ENCODE results near the gene PHF2.

Gene PHF2

GRCh38 chr9:93677048-93677571, 100.7 kb downstream of the PHF2 start:
- no peak overlapping the region for H3K27ac ChIP-seq
- no peaks in the 10 kb centered on the region for H3K27me3 ChIP-seq (ENCODE audit: insufficient read depth, low read depth, severe bottlenecking)
- peaks cover 36% of the 10 kb centered on the region for H3K36me3 ChIP-seq
- no peak overlapping the region for H3K4me3 ChIP-seq (ENCODE audit: low read depth, low read length)
- H3K9me3 ChIP-seq (ENCODE audit: severe bottlenecking), result no peaks in the 10 kb centered on the region
- TF ChIP-seq, protein P1, sequence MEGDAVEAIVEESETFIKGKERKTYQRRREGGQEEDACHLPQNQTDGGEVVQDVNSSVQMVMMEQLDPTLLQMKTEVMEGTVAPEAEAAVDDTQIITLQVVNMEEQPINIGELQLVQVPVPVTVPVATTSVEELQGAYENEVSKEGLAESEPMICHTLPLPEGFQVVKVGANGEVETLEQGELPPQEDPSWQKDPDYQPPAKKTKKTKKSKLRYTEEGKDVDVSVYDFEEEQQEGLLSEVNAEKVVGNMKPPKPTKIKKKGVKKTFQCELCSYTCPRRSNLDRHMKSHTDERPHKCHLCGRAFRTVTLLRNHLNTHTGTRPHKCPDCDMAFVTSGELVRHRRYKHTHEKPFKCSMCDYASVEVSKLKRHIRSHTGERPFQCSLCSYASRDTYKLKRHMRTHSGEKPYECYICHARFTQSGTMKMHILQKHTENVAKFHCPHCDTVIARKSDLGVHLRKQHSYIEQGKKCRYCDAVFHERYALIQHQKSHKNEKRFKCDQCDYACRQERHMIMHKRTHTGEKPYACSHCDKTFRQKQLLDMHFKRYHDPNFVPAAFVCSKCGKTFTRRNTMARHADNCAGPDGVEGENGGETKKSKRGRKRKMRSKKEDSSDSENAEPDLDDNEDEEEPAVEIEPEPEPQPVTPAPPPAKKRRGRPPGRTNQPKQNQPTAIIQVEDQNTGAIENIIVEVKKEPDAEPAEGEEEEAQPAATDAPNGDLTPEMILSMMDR (IDR thresholded peaks at IDR 0.05; ENCODE audit: low read depth, low read length), result no peak
- peak; percentile 6 for DNase-seq

DNA sequence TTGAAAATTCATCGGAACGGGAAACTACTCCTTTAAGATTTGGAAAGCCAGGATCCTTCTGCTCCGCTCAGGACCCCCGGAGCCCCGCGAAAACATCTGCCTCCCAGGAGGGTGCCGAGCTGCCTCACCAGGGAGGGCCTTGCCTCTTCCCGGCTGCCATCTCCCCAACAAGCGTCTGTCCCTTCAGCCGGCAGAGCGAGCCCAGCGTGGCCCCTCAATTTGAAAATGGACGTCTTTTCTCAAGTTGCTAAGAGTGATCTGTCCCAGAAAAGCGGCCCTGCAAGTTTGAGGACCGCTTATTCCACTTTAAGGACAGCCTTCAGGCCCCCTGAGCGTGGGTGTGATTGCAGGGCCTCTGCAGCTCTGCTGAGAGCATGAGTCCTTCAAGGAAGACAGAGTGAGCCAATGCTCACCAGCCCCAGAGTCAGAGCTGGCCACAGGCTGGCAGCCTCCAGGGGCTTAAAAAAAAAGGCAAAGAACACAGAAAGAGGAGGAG, 101.3 kb downstream of the PHF2 start:
- Histone ChIP-seq H3K9me3 (ENCODE audit: severe bottlenecking) (no peaks in the 10 kb centered on the region), H3K27me3 (ENCODE audit: insufficient read depth, low read depth, severe bottlenecking) (no peaks in the 10 kb centered on the region), H3K27ac (no peak overlapping the region), H3K36me3 (peaks cover 36% of the 10 kb centered on the region), H3K4me3 (ENCODE audit: low read depth, low read length) (no peak overlapping the region)
- TF ChIP-seq, protein P1 (IDR thresholded peaks at IDR 0.05; ENCODE audit: low read depth, low read length), result no peak
- DNase-seq, result peak; percentile 4

GRCh38 chr9:93678199-93679019, 102.0 kb downstream of the PHF2 start:
- Histone ChIP-seq H3K9me3 (ENCODE audit: severe bottlenecking) (no peaks in the 10 kb centered on the region), H3K36me3 (peaks cover 36% of the 10 kb centered on the region), H3K27ac (no peak overlapping the region), H3K27me3 (ENCODE audit: insufficient read depth, low read depth, severe bottlenecking) (no peaks in the 10 kb centered on the region), H3K4me3 (ENCODE audit: low read depth, low read length) (no peak overlapping the region)
- TF ChIP-seq, protein P1 (IDR thresholded peaks at IDR 0.05; ENCODE audit: low read depth, low read length), result no peak
- DNase-seq, result peak; percentile 4

DNA sequence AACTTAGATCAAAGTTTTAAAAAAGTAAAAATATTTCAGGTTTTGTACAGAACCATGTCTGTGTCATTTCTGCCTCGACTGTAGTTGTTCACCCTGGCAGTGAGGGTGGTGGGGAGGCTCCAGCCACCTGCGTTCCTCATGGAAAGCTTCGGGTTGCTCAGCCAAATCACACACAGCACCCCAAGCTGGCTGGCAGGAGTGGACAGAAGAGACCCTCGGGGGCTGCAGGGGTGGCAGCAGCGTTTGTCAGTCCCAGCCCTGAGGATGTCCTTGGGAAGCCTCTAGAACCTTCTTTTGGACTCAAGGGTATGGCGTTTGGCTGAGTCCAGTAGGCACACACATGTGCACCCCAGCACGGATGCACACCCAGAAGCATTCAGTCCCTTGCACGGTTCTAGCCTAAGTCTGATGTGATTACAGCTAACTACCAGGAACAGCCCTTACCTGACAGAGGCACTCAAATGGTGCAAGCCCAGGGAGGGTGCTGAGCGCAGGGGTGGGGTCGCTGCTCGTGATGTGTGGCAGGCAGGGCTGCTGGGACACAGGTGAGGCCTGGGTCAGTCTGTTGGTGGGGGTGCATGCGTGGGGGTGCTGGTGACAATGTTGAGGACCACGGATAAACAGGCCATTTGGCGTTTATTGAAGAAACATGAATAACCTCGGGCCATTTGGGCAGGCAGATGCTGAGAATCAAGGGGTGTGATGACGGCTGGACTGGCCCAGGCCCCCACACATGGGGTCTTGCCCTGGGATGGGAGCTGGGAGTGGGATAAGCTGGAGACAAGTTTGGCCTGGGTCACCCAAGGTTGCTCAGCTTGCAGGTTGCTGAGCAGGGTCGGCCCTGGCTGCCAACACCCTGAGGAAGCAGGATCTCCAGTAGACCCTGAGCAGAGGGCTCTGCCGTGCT, 103.4 kb downstream of the PHF2 start:
- H3K4me3 ChIP-seq (ENCODE audit: low read depth, low read length), result no peak overlapping the region
- peak; percentile 11 for DNase-seq
- TF ChIP-seq, protein P1 (IDR thresholded peaks at IDR 0.05; ENCODE audit: low read depth, low read length), result no peak

GRCh38 chr9:93680443-93681268, 104.3 kb downstream of the PHF2 start:
- peak; percentile 8 for DNase-seq
- H3K27me3 ChIP-seq (ENCODE audit: insufficient read depth, low read depth, severe bottlenecking), result no peaks in the 10 kb centered on the region
- TF ChIP-seq, protein P1 (IDR thresholded peaks at IDR 0.05; ENCODE audit: low read depth, low read length), result peak; percentile 54
- H3K4me3 ChIP-seq (ENCODE audit: low read depth, low read length), result no peak overlapping the region
- H3K27ac ChIP-seq, result no peak overlapping the region
- peaks cover 15% of the 10 kb centered on the region for H3K36me3 ChIP-seq
- H3K9me3 ChIP-seq (ENCODE audit: severe bottlenecking), result no peaks in the 10 kb centered on the region

More for the DNA sequence above, 103.4 kb downstream of the PHF2 start:
- Histone ChIP-seq H3K27ac (no peak overlapping the region), H3K9me3 (ENCODE audit: severe bottlenecking) (no peaks in the 10 kb centered on the region), H3K36me3 (peaks cover 22% of the 10 kb centered on the region), H3K27me3 (ENCODE audit: insufficient read depth, low read depth, severe bottlenecking) (no peaks in the 10 kb centered on the region)

All from WERI-Rb-1 (cell line).